Renal cortical epithelial cell (primary cell): ENCODE measurements around the gene CDCA4. TPM values are rescaled to one million over a fixed set of nuclear protein-coding genes. Genes with fewer than 3 reads are reported as not detected.
"Not testable (repeated sequence)": the region's sequence is repeated elsewhere in the genome, so short reads cannot be mapped to it uniquely, and the experiment has no call there.

Experiments
- DNase-seq: peaks from one replicate; pipeline ENCODE4 v3.0.0-alpha.2; 2011; ENCODE audit warnings: low read depth
- total RNA-seq: library from RNA; depleted of rRNA; stranded (reverse); fragments of >200 nt; gene quantifications from 2 replicates; pipeline ENCODE4 v1.2.3, GENCODE V29; 2014

CDCA4 gene
- total RNA-seq, 1 donor from 2014 or later, result 8.8 TPM

DNA sequence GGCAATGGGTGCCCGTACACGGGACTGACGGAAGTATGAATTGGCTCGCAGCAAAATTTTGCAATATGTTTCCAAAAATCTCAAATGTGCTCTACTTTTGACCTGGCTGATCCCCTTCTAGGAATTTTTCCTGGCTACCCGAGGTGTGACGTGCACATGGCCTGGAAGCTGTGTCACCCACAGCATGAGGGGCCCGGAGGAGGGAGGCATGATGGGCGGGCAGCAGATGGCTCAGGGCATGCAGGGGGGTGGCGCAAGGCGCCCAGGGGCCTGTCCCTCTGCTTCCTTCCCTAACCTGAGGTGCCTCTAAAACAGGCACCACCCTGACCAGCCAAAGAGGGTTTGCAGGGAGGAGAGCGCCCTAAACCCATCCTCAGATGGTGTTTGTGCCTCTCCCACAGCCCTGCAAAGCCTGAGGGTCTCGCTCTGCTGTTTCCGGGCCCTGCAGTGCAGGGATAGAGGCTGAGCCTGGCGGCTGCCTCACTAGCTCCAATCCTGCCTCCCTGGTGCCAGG lies 37.7 kb upstream of the CDCA4 start:
- DNase-seq, result no peak

DNA sequence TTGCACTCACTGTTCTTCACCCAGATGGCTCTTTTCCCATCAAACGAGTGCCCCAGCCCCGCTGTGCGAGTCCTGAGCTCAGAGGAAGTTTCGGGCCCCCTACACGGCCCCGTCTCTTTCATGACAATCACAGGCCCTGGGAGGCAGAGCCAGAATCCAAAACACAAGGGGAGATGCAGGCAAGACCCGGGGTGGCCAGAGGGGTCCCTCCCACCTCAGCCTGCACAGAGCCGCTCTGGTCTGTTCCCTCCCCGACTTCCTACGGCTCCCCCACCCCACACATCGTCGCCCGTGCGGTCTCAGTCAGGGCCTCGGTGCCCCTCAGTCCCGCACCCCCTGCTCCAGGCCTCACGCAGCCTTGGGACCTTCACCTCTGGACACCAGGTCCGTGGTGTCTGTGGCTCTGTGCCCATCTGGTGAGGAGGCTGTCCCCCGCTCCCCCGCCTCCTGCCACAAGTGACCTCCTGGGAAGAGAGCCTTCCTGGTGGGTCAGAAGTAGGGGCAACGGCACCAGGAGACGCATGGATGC lies 35.5 kb upstream of the CDCA4 start:
- DNase-seq, result no peak

DNA sequence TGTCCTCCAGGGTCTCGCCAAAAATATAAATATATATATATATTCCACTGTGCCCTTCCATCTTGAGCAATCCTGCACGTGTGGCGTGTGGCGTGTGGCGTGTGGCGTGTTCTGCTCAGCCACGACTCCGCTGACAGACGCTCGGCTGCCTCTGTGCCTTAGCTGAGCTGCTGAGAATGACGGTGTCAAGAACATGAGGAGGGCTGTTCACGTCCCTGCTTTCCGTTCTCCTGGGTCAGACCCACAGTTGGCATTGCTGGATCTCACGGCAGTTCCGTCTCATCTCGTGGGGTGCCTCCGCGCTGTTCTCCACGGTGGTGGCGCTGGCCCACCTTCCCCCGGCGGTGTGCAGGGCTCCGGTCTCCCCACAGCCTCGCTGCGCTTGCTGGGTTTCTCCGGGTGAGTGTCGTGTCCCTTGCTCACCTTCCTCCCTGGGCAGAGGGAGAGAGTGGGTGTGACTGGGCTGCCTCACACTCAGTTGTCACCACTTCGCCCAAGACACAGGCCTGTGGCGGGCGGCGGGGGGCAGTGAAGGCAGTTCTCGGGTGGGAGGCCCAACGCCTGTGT lies 34.9 kb upstream of the CDCA4 start:
- no peak for DNase-seq

DNA sequence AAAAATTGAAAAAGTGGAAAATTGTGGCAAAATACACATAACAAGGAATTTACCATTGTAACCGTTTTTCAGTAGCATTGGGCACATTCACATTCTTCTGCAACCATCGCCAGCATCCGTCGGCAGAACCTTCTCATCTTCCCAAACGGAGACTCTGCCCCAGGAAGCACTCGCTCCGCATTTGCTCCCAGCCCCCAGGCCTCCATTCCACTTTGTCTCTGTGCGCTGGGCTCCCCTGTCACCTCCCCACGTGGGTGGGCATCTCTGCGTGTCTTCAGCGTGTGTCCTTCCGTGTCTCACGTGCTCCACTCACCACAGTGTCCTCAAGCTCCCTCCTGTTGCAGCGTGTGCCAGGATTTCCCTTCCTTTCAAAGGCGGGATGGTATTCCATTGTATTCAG lies 34.5 kb upstream of the CDCA4 start:
- DNase-seq, result no peak

- no peak for DNase-seq
Measured at GRCh38 chr14:105053996-105054395, 33.1 kb upstream of the CDCA4 start.

DNA sequence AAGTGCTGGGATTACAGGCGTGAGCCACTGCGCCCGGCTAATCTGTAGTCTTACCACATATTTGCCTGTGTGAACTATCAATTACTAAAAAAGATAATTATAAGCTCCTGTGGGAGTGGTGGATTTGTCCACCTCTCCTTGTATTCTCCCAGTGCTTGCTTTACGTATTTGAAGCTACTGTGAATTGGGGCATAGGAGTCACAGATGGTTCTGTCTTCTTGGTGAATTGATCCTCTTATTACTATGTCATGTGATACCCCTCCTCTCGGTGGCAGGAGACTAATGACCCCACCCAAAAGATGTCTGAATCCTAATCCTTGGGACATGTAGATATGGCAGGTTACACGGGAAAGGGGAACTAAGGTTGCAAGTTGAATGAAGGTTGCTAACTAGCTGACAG lies 32.5 kb upstream of the CDCA4 start:
- DNase-seq, result no peak

- no peak for DNase-seq
Measured at GRCh38 chr14:105052110-105052458, 31.2 kb upstream of the CDCA4 start.

- DNase-seq, result no peak
Measured at GRCh38 chr14:105051182-105052109, 30.6 kb upstream of the CDCA4 start.

DNA sequence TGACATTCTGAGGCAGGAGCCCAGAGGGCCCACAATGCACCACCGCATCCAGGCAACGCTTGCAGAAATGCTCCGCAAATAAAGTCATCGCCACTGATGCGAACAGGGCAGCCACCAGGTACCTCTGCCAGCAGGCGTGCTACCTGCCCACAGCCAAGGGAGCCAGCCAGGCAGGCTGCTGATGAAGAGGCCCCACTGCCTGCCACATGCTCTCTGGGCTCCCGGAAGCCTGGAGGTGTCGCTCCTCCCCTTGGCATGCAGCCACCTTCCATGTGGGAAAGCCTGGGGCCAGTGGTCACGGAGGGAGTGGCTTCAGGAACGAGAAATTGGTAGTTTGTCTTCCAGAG lies 29.6 kb upstream of the CDCA4 start:
- DNase-seq, result peak; percentile 74

GRCh38 chr14:105049753-105050550 lies 29.1 kb upstream of the CDCA4 start:
- no peak for DNase-seq

- DNase-seq, result no peak
Measured at GRCh38 chr14:105047283-105048016, 26.6 kb upstream of the CDCA4 start.

- DNase-seq, result no peak
Measured at GRCh38 chr14:105046891-105047282, 26.0 kb upstream of the CDCA4 start.

DNA sequence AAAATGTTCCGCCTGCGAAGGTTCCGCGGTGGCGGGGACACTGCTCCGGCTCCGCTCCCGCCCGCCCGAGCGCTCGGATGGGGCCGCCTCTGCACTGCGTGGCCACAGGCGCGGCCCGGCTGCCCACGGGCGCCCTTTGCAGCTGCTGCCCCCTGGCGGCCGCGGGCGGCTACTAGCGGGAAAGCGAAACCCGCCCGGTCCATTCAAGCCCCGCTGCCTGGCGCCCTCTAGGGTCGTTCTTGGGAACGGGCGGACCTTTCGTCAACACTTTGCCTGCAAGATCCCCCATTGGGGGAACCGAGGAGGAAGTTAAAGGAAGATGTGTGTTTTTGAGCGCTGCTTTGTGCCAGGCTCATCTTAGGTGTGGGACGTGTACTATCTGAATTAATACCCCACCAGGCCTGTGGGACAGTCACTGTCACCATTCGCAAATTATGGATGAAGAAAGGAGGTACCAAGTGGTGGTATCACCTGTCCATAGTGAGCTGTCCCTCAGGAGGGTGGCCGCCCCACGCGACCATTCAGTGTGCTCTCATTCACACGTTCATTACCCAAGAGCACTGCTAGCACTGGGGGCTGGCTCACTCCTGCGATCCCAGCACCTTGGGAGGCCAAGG lies 24.9 kb upstream of the CDCA4 start:
- DNase-seq, result no peak

GRCh38 chr14:105043641-105044040 lies 22.8 kb upstream of the CDCA4 start:
- no peak for DNase-seq

- no peak for DNase-seq
Measured at GRCh38 chr14:105042813-105043212, 21.9 kb upstream of the CDCA4 start.

- DNase-seq, result no peak
Measured at GRCh38 chr14:105041841-105042765, 21.2 kb upstream of the CDCA4 start.

DNA sequence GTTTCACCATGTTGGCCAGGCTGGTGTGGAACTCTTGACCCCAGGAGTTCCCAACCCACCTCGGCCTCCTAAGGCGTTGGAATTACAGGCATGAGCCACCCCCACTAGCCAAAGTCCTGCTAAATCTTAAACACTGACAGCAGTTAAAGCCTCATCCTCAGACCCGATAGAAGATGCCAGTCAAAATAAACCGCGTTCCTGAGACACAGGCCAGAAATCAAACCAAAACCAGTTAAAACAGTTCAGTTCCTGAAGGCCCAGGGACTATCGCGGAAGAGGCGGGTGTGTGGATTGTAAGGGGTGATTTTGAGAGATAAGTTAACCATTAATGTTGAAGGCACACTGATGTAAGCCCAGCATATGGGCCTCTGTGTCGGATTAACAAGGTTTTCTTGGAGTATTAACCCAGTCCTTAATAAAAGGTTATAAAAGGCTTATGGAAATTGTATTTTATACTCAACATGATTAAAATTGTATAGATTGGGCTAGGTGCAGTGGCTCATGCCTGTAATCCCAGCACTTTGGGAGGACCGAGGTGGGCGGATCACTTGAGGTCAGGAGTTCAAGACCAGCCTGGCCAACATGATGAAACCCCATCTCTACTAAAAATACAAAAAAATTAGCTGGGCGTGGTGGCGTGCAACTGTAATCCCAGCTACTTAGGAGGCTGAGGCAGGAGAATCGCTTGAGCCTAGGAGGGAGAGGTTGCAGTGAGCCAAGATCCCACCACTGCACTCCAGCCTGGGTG lies 18.7 kb upstream of the CDCA4 start:
- peak; percentile 62 for DNase-seq

DNA sequence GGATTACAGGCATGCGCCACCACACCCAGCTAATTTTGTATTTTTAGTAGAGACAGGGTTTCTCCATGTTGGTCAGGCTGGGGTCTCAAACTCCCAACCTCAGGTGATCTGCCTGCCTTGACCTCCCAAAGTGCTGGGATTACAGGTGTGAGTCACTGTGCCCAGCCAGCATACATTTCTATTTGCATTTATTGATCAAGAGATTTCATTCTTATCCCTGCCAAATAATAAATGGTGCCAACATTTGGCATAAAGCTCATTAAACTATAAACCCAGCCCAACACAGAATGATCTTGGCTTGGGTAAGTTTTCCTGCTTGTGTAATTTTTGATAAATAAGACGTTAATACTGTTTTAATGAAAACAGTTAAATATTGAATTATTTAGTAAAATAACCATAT lies 14.7 kb upstream of the CDCA4 start:
- not testable (repeated sequence) for DNase-seq

DNA sequence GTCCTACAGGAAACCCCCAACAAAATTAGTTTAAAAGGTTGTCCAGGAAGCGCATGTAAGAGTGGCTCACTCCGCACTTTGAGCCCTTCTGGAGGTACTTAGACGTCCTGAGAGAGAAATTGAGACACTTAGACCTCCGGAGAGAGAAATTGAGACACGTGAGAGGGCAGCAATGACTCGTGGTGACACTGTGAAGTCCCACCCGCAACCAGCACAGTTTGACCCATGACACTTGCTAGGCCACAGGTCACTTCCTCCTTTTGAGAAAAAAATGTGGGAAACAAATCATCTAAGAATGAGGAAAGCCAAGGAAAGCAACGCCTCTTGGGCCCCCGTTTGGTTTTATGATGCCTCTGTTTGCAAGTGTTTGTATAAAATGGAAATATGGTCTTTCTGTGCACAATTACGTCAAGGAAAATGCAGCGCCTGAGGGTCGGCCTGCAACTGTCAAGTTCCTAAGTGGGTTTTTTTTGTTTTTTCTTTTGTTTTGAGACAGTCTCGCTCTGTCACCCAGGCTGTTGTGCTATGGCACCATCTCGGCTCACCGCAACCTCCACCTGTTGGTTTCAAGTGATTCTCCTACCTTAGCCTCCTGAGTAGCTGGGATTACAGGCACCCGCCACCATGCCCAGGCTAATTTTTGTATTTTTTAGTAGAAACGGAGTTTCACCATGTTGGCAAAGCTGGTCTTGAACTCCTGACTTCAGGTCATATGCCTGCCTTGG lies 13.6 kb upstream of the CDCA4 start:
- DNase-seq, result no peak
